KMS-11 (cell line): ENCODE measurements around the gene EFR3B.

Experiments
- H2AFZ ChIP-seq: fragments of 200-600 bp; sonication (generic); 2 replicates; pipeline ENCODE4 v1.6.1; 2016; ENCODE audit warnings: antibody characterized with exemption, mixed run types, low read depth
- H3K27ac ChIP-seq: fragments of 200-600 bp; sonication (generic); 2 replicates; pipeline ENCODE4 v1.6.1; 2016; ENCODE audit warnings: mild to moderate bottlenecking, mixed run types
- H3K27me3 ChIP-seq: fragments of 200-600 bp; sonication (generic); 2 replicates; pipeline ENCODE4 v1.6.1; 2017; ENCODE audit warnings: mild to moderate bottlenecking, low read depth, mixed run types, moderate library complexity; ENCODE audit not compliant: insufficient read depth
- H3K36me3 ChIP-seq: fragments of 200-600 bp; sonication (generic); 2 replicates; pipeline ENCODE4 v1.6.1; 2017; ENCODE audit warnings: mild to moderate bottlenecking, mixed run types; ENCODE audit not compliant: insufficient read depth
- H3K4me1 ChIP-seq: fragments of 200-600 bp; sonication (generic); 2 replicates; pipeline ENCODE4 v1.6.1; 2016; ENCODE audit warnings: mild to moderate bottlenecking, low read depth, mixed run types; ENCODE audit not compliant: poor library complexity, severe bottlenecking
- H3K4me2 ChIP-seq: fragments of 200-600 bp; sonication (generic); 2 replicates; pipeline ENCODE4 v1.7.0; 2016; ENCODE audit warnings: mild to moderate bottlenecking, mixed run types
- H3K4me3 ChIP-seq: fragments of 200-600 bp; sonication (generic); IDR thresholded peaks from 2 replicates; pipeline ENCODE4 v1.6.1; 2017; ENCODE audit warnings: low read depth, low read length, mixed read lengths; ENCODE audit not compliant: insufficient read depth
- H3K79me2 ChIP-seq: fragments of 200-600 bp; sonication (generic); 2 replicates; pipeline ENCODE4 v1.6.1; 2016; ENCODE audit warnings: low read depth, mixed run types; ENCODE audit not compliant: insufficient read depth
- H3K9ac ChIP-seq: fragments of 200-600 bp; sonication (generic); 2 replicates; pipeline ENCODE4 v1.6.1; 2016; ENCODE audit warnings: mild to moderate bottlenecking, mixed run types
- H4K20me1 ChIP-seq: fragments of 200-600 bp; sonication (generic); 2 replicates; pipeline ENCODE4 v1.6.1; 2016; ENCODE audit warnings: mild to moderate bottlenecking, mixed run types; ENCODE audit not compliant: insufficient read depth
- CTCF ChIP-seq: fragments of 200-600 bp; sonication (generic); conservative IDR thresholded peaks from 2 replicates; pipeline ENCODE4 v1.6.1; 2017; ENCODE audit warnings: low read depth, mild to moderate bottlenecking, antibody characterized with exemption, low read length, moderate library complexity, mixed read lengths

EFR3B gene

GRCh38 chr2:25072606-25073005, 30.7 kb downstream of the EFR3B start:
- H3K27me3 ChIP-seq, result no peaks in the 10 kb centered on the region
- TF ChIP-seq CTCF, result no peak
- H3K79me2 ChIP-seq, result no peaks in the 10 kb centered on the region
- no peak overlapping the region for H2AFZ ChIP-seq
- no peaks in the 10 kb centered on the region for H3K36me3 ChIP-seq
- no peak overlapping the region for H3K4me2 ChIP-seq
- no peaks in the 10 kb centered on the region for H3K4me1 ChIP-seq
- no peak overlapping the region for H3K4me3 ChIP-seq
- no peak overlapping the region for H3K9ac ChIP-seq
- H3K27ac ChIP-seq, result no peak overlapping the region
- no peaks in the 10 kb centered on the region for H4K20me1 ChIP-seq

- Histone ChIP-seq H3K9ac (no peak overlapping the region), H3K27ac (no peak overlapping the region), H3K4me2 (no peak overlapping the region), H2AFZ (no peak overlapping the region), H3K4me3 (no peak overlapping the region), H3K79me2 (no peaks in the 10 kb centered on the region), H4K20me1 (no peaks in the 10 kb centered on the region), H3K4me1 (no peaks in the 10 kb centered on the region), H3K27me3 (no peaks in the 10 kb centered on the region), H3K36me3 (no peaks in the 10 kb centered on the region)
- TF ChIP-seq CTCF, result no peak
Observed at GRCh38 chr2:25073025-25073424, 31.1 kb downstream of the EFR3B start.

- no peak for TF ChIP-seq CTCF
- Histone ChIP-seq H3K27ac (no peak overlapping the region), H4K20me1 (no peaks in the 10 kb centered on the region), H3K4me1 (no peaks in the 10 kb centered on the region), H2AFZ (no peak overlapping the region), H3K36me3 (no peaks in the 10 kb centered on the region), H3K4me3 (no peak overlapping the region), H3K9ac (no peak overlapping the region), H3K79me2 (no peaks in the 10 kb centered on the region), H3K4me2 (no peak overlapping the region), H3K27me3 (no peaks in the 10 kb centered on the region)
Observed at GRCh38 chr2:25073914-25074313, 32.0 kb downstream of the EFR3B start.

- Histone ChIP-seq H3K27ac (no peak overlapping the region), H3K4me3 (no peak overlapping the region), H3K79me2 (no peaks in the 10 kb centered on the region), H3K27me3 (no peaks in the 10 kb centered on the region), H3K36me3 (no peaks in the 10 kb centered on the region), H4K20me1 (no peaks in the 10 kb centered on the region), H2AFZ (no peak overlapping the region), H3K4me1 (no peaks in the 10 kb centered on the region), H3K4me2 (no peak overlapping the region), H3K9ac (no peak overlapping the region)
- TF ChIP-seq CTCF, result no peak
Observed at GRCh38 chr2:25074826-25075225, 33.0 kb downstream of the EFR3B start.

- H3K27ac ChIP-seq, result no peak overlapping the region
- TF ChIP-seq CTCF, result no peak
- no peaks in the 10 kb centered on the region for H3K27me3 ChIP-seq
- no peak overlapping the region for H3K4me3 ChIP-seq
- H3K4me2 ChIP-seq, result no peak overlapping the region
- H2AFZ ChIP-seq, result no peak overlapping the region
- no peaks in the 10 kb centered on the region for H4K20me1 ChIP-seq
- no peaks in the 10 kb centered on the region for H3K36me3 ChIP-seq
- no peak overlapping the region for H3K9ac ChIP-seq
- no peaks in the 10 kb centered on the region for H3K79me2 ChIP-seq
- no peaks in the 10 kb centered on the region for H3K4me1 ChIP-seq
Observed at GRCh38 chr2:25076749-25077148, 34.9 kb downstream of the EFR3B start.
